ENCODE data around the gene FNDC3A.
"Not testable (repeated sequence)": the region's sequence is repeated elsewhere in the genome, so short reads cannot be mapped to it uniquely, and the experiment has no call there.

The FNDC3A gene

GRCh38 chr13:49163162-49163561 lies 187.4 kb downstream of the FNDC3A start:
- not testable (repeated sequence) for H3K4me3 ChIP-seq (ENCODE audit: low read length); H3K4me1 ChIP-seq (ENCODE audit: control insufficient read depth, insufficient read depth, low read length); H3K27me3 ChIP-seq (replicated peaks; ENCODE audit: control insufficient read depth, insufficient read depth, low read length); DNase-seq (ENCODE audit: low read depth); H3K9ac ChIP-seq (ENCODE audit: low read length)
- peaks cover 14% of the 10 kb centered on the region for H3K9me3 ChIP-seq (ENCODE audit: control insufficient read depth, low read length)
- peaks cover 21% of the 10 kb centered on the region for H3K36me3 ChIP-seq (ENCODE audit: control insufficient read depth, insufficient read depth, low read length, severe bottlenecking)

- DNase-seq (ENCODE audit: low read depth), result no peak
- Histone ChIP-seq H3K9ac (ENCODE audit: low read length) (no peak overlapping the region), H3K4me3 (ENCODE audit: low read length) (no peak overlapping the region), H3K9me3 (ENCODE audit: control insufficient read depth, low read length) (peaks cover 14% of the 10 kb centered on the region), H3K36me3 (ENCODE audit: control insufficient read depth, insufficient read depth, low read length, severe bottlenecking) (peaks cover 32% of the 10 kb centered on the region), H3K27me3 (replicated peaks; ENCODE audit: control insufficient read depth, insufficient read depth, low read length) (no peaks in the 10 kb centered on the region), H3K4me1 (ENCODE audit: control insufficient read depth, insufficient read depth, low read length) (no peaks in the 10 kb centered on the region)
Observed at GRCh38 chr13:49164712-49165111, 189.0 kb downstream of the FNDC3A start.

GRCh38 chr13:49165798-49166752 lies 190.4 kb downstream of the FNDC3A start:
- H3K4me3 ChIP-seq (ENCODE audit: low read length), result no peak overlapping the region
- H3K27me3 ChIP-seq (replicated peaks; ENCODE audit: control insufficient read depth, insufficient read depth, low read length), result no peaks in the 10 kb centered on the region
- H3K36me3 ChIP-seq (ENCODE audit: control insufficient read depth, insufficient read depth, low read length, severe bottlenecking), result peaks cover 43% of the 10 kb centered on the region
- H3K9ac ChIP-seq (ENCODE audit: low read length), result no peak overlapping the region
- DNase-seq (ENCODE audit: low read depth), result no peak
- H3K9me3 ChIP-seq (ENCODE audit: control insufficient read depth, low read length), result peaks cover 14% of the 10 kb centered on the region
- H3K4me1 ChIP-seq (ENCODE audit: control insufficient read depth, insufficient read depth, low read length), result no peaks in the 10 kb centered on the region

GRCh38 chr13:49171359-49171758 lies 195.6 kb downstream of the FNDC3A start:
- H3K9ac ChIP-seq (ENCODE audit: low read length), result no peak overlapping the region
- no peak for DNase-seq (ENCODE audit: low read depth)
- peaks cover 63% of the 10 kb centered on the region for H3K36me3 ChIP-seq (ENCODE audit: control insufficient read depth, insufficient read depth, low read length, severe bottlenecking)
- H3K4me3 ChIP-seq (ENCODE audit: low read length), result no peak overlapping the region
- no peaks in the 10 kb centered on the region for H3K9me3 ChIP-seq (ENCODE audit: control insufficient read depth, low read length)
- no peaks in the 10 kb centered on the region for H3K27me3 ChIP-seq (replicated peaks; ENCODE audit: control insufficient read depth, insufficient read depth, low read length)
- no peaks in the 10 kb centered on the region for H3K4me1 ChIP-seq (ENCODE audit: control insufficient read depth, insufficient read depth, low read length)

GRCh38 chr13:49183672-49184325 lies 208.1 kb downstream of the FNDC3A start:
- no peak for DNase-seq (ENCODE audit: low read depth)
- Histone ChIP-seq H3K36me3 (ENCODE audit: control insufficient read depth, insufficient read depth, low read length, severe bottlenecking) (peaks cover 77% of the 10 kb centered on the region), H3K4me3 (ENCODE audit: low read length) (no peak overlapping the region), H3K27me3 (replicated peaks; ENCODE audit: control insufficient read depth, insufficient read depth, low read length) (no peaks in the 10 kb centered on the region), H3K9me3 (ENCODE audit: control insufficient read depth, low read length) (no peaks in the 10 kb centered on the region), H3K9ac (ENCODE audit: low read length) (no peak overlapping the region), H3K4me1 (ENCODE audit: control insufficient read depth, insufficient read depth, low read length) (no peaks in the 10 kb centered on the region)

GRCh38 chr13:49184621-49185020 lies 208.9 kb downstream of the FNDC3A start:
- no peak for DNase-seq (ENCODE audit: low read depth)
- Histone ChIP-seq H3K4me1 (ENCODE audit: control insufficient read depth, insufficient read depth, low read length) (no peaks in the 10 kb centered on the region), H3K9ac (ENCODE audit: low read length) (no peak overlapping the region), H3K4me3 (ENCODE audit: low read length) (no peak overlapping the region), H3K9me3 (ENCODE audit: control insufficient read depth, low read length) (no peaks in the 10 kb centered on the region), H3K36me3 (ENCODE audit: control insufficient read depth, insufficient read depth, low read length, severe bottlenecking) (peaks cover 75% of the 10 kb centered on the region), H3K27me3 (replicated peaks; ENCODE audit: control insufficient read depth, insufficient read depth, low read length) (no peaks in the 10 kb centered on the region)

GRCh38 chr13:49185264-49185663 lies 209.6 kb downstream of the FNDC3A start:
- H3K4me3 ChIP-seq (ENCODE audit: low read length), result no peak overlapping the region
- no peaks in the 10 kb centered on the region for H3K9me3 ChIP-seq (ENCODE audit: control insufficient read depth, low read length)
- no peaks in the 10 kb centered on the region for H3K4me1 ChIP-seq (ENCODE audit: control insufficient read depth, insufficient read depth, low read length)
- no peaks in the 10 kb centered on the region for H3K27me3 ChIP-seq (replicated peaks; ENCODE audit: control insufficient read depth, insufficient read depth, low read length)
- H3K36me3 ChIP-seq (ENCODE audit: control insufficient read depth, insufficient read depth, low read length, severe bottlenecking), result peaks cover 70% of the 10 kb centered on the region
- DNase-seq (ENCODE audit: low read depth), result no peak
- no peak overlapping the region for H3K9ac ChIP-seq (ENCODE audit: low read length)

- Histone ChIP-seq H3K4me1 (ENCODE audit: control insufficient read depth, insufficient read depth, low read length) (no peaks in the 10 kb centered on the region), H3K36me3 (ENCODE audit: control insufficient read depth, insufficient read depth, low read length, severe bottlenecking) (peaks cover 85% of the 10 kb centered on the region), H3K4me3 (ENCODE audit: low read length) (no peak overlapping the region), H3K27me3 (replicated peaks; ENCODE audit: control insufficient read depth, insufficient read depth, low read length) (no peaks in the 10 kb centered on the region), H3K9ac (ENCODE audit: low read length) (no peak overlapping the region), H3K9me3 (ENCODE audit: control insufficient read depth, low read length) (no peaks in the 10 kb centered on the region)
- DNase-seq (ENCODE audit: low read depth), result no peak
Observed at GRCh38 chr13:49190901-49191300, 215.2 kb downstream of the FNDC3A start.

DNA sequence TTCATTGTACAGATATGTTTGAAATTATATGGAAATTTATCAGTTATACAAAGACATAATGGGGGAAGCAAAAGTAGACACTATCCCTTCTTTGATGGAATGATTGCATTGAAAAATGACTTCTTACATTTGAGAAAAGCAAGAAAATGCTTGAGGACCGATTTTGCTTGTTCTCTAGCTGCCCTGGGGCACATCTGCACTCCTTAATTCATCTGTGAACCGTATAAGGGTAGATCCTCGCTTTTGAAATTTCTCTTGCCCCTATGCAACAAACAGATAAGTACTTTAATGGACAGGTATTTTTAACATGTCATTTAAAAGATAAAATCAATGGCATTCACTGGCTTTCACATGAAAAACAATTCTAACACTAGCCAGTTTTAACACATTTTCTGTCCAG lies 230.9 kb downstream of the FNDC3A start:
- Histone ChIP-seq H3K4me3 (ENCODE audit: low read length) (no peak overlapping the region), H3K4me1 (ENCODE audit: control insufficient read depth, insufficient read depth, low read length) (no peaks in the 10 kb centered on the region), H3K9ac (ENCODE audit: low read length) (no peak overlapping the region), H3K36me3 (ENCODE audit: control insufficient read depth, insufficient read depth, low read length, severe bottlenecking) (peaks cover 76% of the 10 kb centered on the region), H3K27me3 (replicated peaks; ENCODE audit: control insufficient read depth, insufficient read depth, low read length) (no peaks in the 10 kb centered on the region), H3K9me3 (ENCODE audit: control insufficient read depth, low read length) (no peaks in the 10 kb centered on the region)
- DNase-seq (ENCODE audit: low read depth), result no peak

DNA sequence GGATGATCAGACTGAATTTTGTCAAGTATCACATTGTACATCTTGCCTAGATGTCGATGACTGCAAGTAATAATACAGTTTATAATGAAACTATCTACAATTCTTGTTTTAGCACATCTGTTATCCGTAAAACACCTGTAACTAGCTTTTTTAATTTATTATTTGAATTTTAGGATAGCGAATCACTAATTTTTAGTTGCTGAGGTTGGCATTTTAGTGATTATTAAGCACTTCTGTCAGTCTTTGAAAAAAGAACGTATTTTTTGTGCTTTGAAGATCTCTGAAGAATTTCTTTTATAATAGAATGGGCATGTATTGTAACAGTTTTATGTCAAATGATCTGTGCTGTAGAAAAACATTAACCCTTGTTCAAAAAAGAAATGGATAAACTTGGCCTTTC lies 232.9 kb downstream of the FNDC3A start:
- peaks cover 56% of the 10 kb centered on the region for H3K36me3 ChIP-seq (ENCODE audit: control insufficient read depth, insufficient read depth, low read length, severe bottlenecking)
- H3K4me3 ChIP-seq (ENCODE audit: low read length), result no peak overlapping the region
- no peak overlapping the region for H3K9ac ChIP-seq (ENCODE audit: low read length)
- no peaks in the 10 kb centered on the region for H3K4me1 ChIP-seq (ENCODE audit: control insufficient read depth, insufficient read depth, low read length)
- H3K9me3 ChIP-seq (ENCODE audit: control insufficient read depth, low read length), result no peaks in the 10 kb centered on the region
- no peak for DNase-seq (ENCODE audit: low read depth)
- H3K27me3 ChIP-seq (replicated peaks; ENCODE audit: control insufficient read depth, insufficient read depth, low read length), result no peaks in the 10 kb centered on the region

DNA sequence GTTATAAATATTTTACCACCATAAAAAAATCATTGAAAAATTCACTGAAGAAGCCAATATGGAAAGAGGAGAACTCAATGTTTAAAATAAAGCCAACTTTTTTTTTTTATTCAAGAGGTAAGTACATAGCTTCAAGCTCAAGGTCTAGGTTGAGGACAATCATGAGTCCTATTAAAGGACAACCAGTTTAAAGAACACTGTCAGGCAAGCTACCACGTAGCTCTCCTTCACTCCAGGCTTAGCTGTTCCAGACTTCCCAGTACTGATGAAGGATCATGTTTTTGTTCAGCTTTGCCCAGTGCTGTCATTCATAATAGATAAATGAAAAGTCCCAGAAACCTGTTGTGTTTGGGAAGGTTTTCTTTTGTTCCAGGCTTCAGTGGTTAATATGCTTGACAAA lies 234.4 kb downstream of the FNDC3A start:
- peaks cover 3% of the 10 kb centered on the region for H3K4me1 ChIP-seq (ENCODE audit: control insufficient read depth, insufficient read depth, low read length)
- peaks cover 42% of the 10 kb centered on the region for H3K36me3 ChIP-seq (ENCODE audit: control insufficient read depth, insufficient read depth, low read length, severe bottlenecking)

More for the DNA sequence above, 234.4 kb downstream of the FNDC3A start:
- Histone ChIP-seq H3K4me3 (ENCODE audit: low read length) (no peak overlapping the region), H3K9ac (ENCODE audit: low read length) (no peak overlapping the region), H3K9me3 (ENCODE audit: control insufficient read depth, low read length) (no peaks in the 10 kb centered on the region), H3K27me3 (replicated peaks; ENCODE audit: control insufficient read depth, insufficient read depth, low read length) (no peaks in the 10 kb centered on the region)
- DNase-seq (ENCODE audit: low read depth), result no peak
